NCI-H2171 (cell line): Measurements from ENCODE around the gene PPFIA1.
"Not testable (repeated sequence)": the region's sequence is repeated elsewhere in the genome, so short reads cannot be mapped to it uniquely, and the experiment has no call there.

Source experiments
- DNase-seq: peaks from one replicate; lab custom pipeline; 2025; lab: John Stamatoyannopoulos, UW

PPFIA1 gene

GRCh38 chr11:70325824-70326223 is 55.3 kb downstream of the PPFIA1 start:
- no peak for DNase-seq

GRCh38 chr11:70326365-70326811 is 55.9 kb downstream of the PPFIA1 start:
- DNase-seq, result no peak

- DNase-seq, result no peak
Measured at GRCh38 chr11:70326833-70327232, 56.3 kb downstream of the PPFIA1 start.

- no peak for DNase-seq
Measured at GRCh38 chr11:70327717-70328116, 57.2 kb downstream of the PPFIA1 start.

GRCh38 chr11:70328556-70328955 is 58.1 kb downstream of the PPFIA1 start:
- DNase-seq, result no peak

- not testable (repeated sequence) for DNase-seq
Measured at GRCh38 chr11:70331320-70331843, 60.9 kb downstream of the PPFIA1 start.

GRCh38 chr11:70331901-70332300 is 61.4 kb downstream of the PPFIA1 start:
- DNase-seq, result no peak

- no peak for DNase-seq
Measured at GRCh38 chr11:70332567-70332966, 62.1 kb downstream of the PPFIA1 start.

GRCh38 chr11:70333261-70333660 is 62.8 kb downstream of the PPFIA1 start:
- no peak for DNase-seq

GRCh38 chr11:70334351-70334995 is 64.0 kb downstream of the PPFIA1 start:
- DNase-seq, result no peak

GRCh38 chr11:70335511-70335910 is 65.0 kb downstream of the PPFIA1 start:
- DNase-seq, result no peak

GRCh38 chr11:70338594-70338993 is 68.1 kb downstream of the PPFIA1 start:
- no peak for DNase-seq

- DNase-seq, result no peak
Measured at GRCh38 chr11:70339066-70339465, 68.6 kb downstream of the PPFIA1 start.

- no peak for DNase-seq
Measured at GRCh38 chr11:70341881-70342429, 71.5 kb downstream of the PPFIA1 start.

GRCh38 chr11:70343636-70344035 is 73.1 kb downstream of the PPFIA1 start:
- DNase-seq, result no peak

- DNase-seq, result no peak
Measured at GRCh38 chr11:70348191-70348590, 77.7 kb downstream of the PPFIA1 start.

- DNase-seq, result no peak
Measured at GRCh38 chr11:70348608-70349007, 78.1 kb downstream of the PPFIA1 start.

- no peak for DNase-seq
Measured at GRCh38 chr11:70351646-70352045, 81.2 kb downstream of the PPFIA1 start.

GRCh38 chr11:70352100-70352499 is 81.6 kb downstream of the PPFIA1 start:
- no peak for DNase-seq

GRCh38 chr11:70352601-70353000 is 82.1 kb downstream of the PPFIA1 start:
- no peak for DNase-seq

- no peak for DNase-seq
Measured at GRCh38 chr11:70353329-70353728, 82.8 kb downstream of the PPFIA1 start.

GRCh38 chr11:70353900-70354568 is 83.5 kb downstream of the PPFIA1 start:
- no peak for DNase-seq

GRCh38 chr11:70354629-70355028 is 84.1 kb downstream of the PPFIA1 start:
- DNase-seq, result no peak
